GM21528 (cell line): ENCODE data around the gene SH2D5.

Experiments used
- ATAC-seq: cut with Tn5 transposase; IDR thresholded peaks from one replicate; pipeline ENCODE4 v1.9.1; 2021; ENCODE audit warnings: mild to moderate bottlenecking, moderate library complexity; ENCODE audit not compliant: unreplicated experiment, low FRiP score

The SH2D5 gene

GRCh38 chr1:20717452-20718342 lies 14.8 kb downstream of the SH2D5 start, which contains the start of gene KIF17:
Gene KIF17 (minus strand): TSS chr1:20718007. CDS start chr1:20717706, 301 bp downstream.
- no peak for ATAC-seq

- no peak for ATAC-seq
Observed at GRCh38 chr1:20716232-20716631, 16.3 kb downstream of the SH2D5 start.

- no peak for ATAC-seq
Observed at GRCh38 chr1:20715406-20715805, 17.1 kb downstream of the SH2D5 start.

GRCh38 chr1:20713440-20713839 lies 19.1 kb downstream of the SH2D5 start:
- ATAC-seq, result no peak

GRCh38 chr1:20712215-20712577 lies 20.3 kb downstream of the SH2D5 start:
- ATAC-seq, result no peak

- ATAC-seq, result no peak
Observed at GRCh38 chr1:20711285-20712214, 21.0 kb downstream of the SH2D5 start.

- ATAC-seq, result no peak
Observed at GRCh38 chr1:20710469-20711284, 21.8 kb downstream of the SH2D5 start.

GRCh38 chr1:20709868-20710267 lies 22.6 kb downstream of the SH2D5 start:
- ATAC-seq, result no peak

- ATAC-seq, result no peak
Observed at GRCh38 chr1:20708891-20709290, 23.6 kb downstream of the SH2D5 start.

- no peak for ATAC-seq
Observed at GRCh38 chr1:20708057-20708456, 24.4 kb downstream of the SH2D5 start.

- ATAC-seq, result no peak
Observed at GRCh38 chr1:20706841-20707240, 25.7 kb downstream of the SH2D5 start.

- no peak for ATAC-seq
Observed at GRCh38 chr1:20705203-20705755, 27.2 kb downstream of the SH2D5 start.

GRCh38 chr1:20704390-20705202 lies 27.9 kb downstream of the SH2D5 start:
- no peak for ATAC-seq

GRCh38 chr1:20703124-20703756 lies 29.3 kb downstream of the SH2D5 start:
- no peak for ATAC-seq

GRCh38 chr1:20702416-20702815 lies 30.1 kb downstream of the SH2D5 start:
- no peak for ATAC-seq

- ATAC-seq, result no peak
Observed at GRCh38 chr1:20701847-20702246, 30.7 kb downstream of the SH2D5 start.

- no peak for ATAC-seq
Observed at GRCh38 chr1:20701446-20701845, 31.1 kb downstream of the SH2D5 start.

GRCh38 chr1:20700636-20701215 lies 31.8 kb downstream of the SH2D5 start:
- ATAC-seq, result no peak
